WTC11 (cell line): ENCODE measurements around the gene CORO1C.

Source experiments
- CREM ChIP-seq: sonication (generic); formaldehyde crosslinking; IDR thresholded peaks from 2 replicates; pipeline ENCODE4 v1.8.1; 2022; ENCODE audit warnings: mild to moderate bottlenecking, missing genetic modification reagents, moderate library complexity
- ELF4 ChIP-seq: sonication (generic); formaldehyde crosslinking; IDR thresholded peaks from 2 replicates; pipeline ENCODE4 v1.8.1; 2022; ENCODE audit warnings: low read depth, mild to moderate bottlenecking, moderate library complexity, missing genetic modification reagents
- NR2C2 ChIP-seq: sonication (generic); formaldehyde crosslinking; IDR thresholded peaks from 2 replicates; pipeline ENCODE4 v1.8.0; 2022; ENCODE audit warnings: mild to moderate bottlenecking, missing genetic modification reagents
- TF ChIP-seq, protein P1 (sequence below): fragments of 200-600 bp; IDR thresholded peaks from 2 replicates; pipeline ENCODE4 v1.8.0; 2022; ENCODE audit warnings: antibody characterized with exemption
- TF ChIP-seq, protein P2 (sequence below): sonication (generic); formaldehyde crosslinking; IDR thresholded peaks from 2 replicates; pipeline ENCODE4 v1.8.1; 2022; ENCODE audit warnings: mild to moderate bottlenecking, missing genetic modification reagents, moderate library complexity, borderline replicate concordance

DNA sequence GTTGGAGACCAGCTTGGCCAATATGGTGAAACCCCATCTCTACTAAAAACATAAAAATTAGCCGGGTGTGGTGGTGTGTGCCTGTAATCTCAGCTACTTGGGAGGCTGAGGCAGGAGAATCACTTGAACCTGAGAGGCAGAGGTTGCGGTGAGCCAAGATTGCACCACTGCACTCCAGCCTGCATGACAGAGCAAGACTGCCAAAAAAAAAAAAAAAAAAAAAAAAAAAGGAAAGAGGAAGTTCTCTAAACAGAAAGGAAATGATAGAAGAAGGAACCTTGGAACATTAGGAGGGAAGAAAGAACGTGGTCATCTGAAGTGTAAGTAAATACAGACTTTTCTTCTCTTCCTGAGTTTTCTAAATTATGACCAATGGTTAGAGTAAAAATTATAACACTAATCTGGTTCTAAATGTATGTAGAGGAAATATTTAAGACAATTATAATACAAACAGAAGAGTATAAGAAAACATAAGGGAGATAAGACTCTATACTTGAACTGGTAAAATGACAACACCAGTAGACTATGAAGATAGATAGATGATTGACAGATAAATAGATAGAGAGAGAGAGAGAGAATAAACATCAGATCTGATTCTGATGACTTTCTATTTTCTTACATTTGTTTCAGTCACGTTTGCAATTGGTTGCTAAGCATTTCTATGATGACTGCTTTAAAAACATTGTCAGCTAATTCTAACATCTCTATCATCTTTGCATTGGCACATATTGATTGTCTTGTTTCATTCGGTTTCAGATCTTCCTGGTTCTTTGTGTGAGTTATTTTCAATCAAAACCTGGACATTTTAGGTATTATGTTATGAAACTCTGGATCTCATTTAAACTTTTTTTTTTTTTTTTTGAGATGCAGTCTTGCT, 12.9 kb upstream of the CORO1C start:
- TF ChIP-seq ELF4 (CRISPR knock-in tag), result no peak
- TF ChIP-seq, protein P1, sequence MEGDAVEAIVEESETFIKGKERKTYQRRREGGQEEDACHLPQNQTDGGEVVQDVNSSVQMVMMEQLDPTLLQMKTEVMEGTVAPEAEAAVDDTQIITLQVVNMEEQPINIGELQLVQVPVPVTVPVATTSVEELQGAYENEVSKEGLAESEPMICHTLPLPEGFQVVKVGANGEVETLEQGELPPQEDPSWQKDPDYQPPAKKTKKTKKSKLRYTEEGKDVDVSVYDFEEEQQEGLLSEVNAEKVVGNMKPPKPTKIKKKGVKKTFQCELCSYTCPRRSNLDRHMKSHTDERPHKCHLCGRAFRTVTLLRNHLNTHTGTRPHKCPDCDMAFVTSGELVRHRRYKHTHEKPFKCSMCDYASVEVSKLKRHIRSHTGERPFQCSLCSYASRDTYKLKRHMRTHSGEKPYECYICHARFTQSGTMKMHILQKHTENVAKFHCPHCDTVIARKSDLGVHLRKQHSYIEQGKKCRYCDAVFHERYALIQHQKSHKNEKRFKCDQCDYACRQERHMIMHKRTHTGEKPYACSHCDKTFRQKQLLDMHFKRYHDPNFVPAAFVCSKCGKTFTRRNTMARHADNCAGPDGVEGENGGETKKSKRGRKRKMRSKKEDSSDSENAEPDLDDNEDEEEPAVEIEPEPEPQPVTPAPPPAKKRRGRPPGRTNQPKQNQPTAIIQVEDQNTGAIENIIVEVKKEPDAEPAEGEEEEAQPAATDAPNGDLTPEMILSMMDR, result no peak
- no peak for TF ChIP-seq CREM (CRISPR knock-in tag)
- no peak for TF ChIP-seq NR2C2 (CRISPR knock-in tag)
- TF ChIP-seq, protein P2, sequence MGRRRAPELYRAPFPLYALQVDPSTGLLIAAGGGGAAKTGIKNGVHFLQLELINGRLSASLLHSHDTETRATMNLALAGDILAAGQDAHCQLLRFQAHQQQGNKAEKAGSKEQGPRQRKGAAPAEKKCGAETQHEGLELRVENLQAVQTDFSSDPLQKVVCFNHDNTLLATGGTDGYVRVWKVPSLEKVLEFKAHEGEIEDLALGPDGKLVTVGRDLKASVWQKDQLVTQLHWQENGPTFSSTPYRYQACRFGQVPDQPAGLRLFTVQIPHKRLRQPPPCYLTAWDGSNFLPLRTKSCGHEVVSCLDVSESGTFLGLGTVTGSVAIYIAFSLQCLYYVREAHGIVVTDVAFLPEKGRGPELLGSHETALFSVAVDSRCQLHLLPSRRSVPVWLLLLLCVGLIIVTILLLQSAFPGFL (CRISPR knock-in tag), result no peak
